Stimulated activated CD4-positive, alpha-beta T cell treated with anti-CD3 and anti-CD28 coated beads, Interleukin-2, amount 100 ng/mL, for 24 hours (primary cell): Measurements from ENCODE around the gene RPL36AL.
"Not testable (repeated sequence)": the region's sequence is repeated elsewhere in the genome, so short reads cannot be mapped to it uniquely, and the experiment has no call there.

ENCODE experiments used
- DNase-seq, 2 donors: peaks; one replicate each; pipeline ENCODE4 v3.0.0-alpha.2; 2020

The RPL36AL gene

GRCh38 chr14:49620182-49621113 is at the start of gene RPL36AL, which contains the start of gene MGAT2:
Gene RPL36AL, minus strand, starts transcription at chr14:49620626. Its CDS starts 1,522 bp downstream, at chr14:49619104.
Gene MGAT2, plus strand, starts transcription at chr14:49620799. Its CDS starts 470 bp downstream, at chr14:49621269.
- peak; percentile 94 to 95 for DNase-seq

DNA sequence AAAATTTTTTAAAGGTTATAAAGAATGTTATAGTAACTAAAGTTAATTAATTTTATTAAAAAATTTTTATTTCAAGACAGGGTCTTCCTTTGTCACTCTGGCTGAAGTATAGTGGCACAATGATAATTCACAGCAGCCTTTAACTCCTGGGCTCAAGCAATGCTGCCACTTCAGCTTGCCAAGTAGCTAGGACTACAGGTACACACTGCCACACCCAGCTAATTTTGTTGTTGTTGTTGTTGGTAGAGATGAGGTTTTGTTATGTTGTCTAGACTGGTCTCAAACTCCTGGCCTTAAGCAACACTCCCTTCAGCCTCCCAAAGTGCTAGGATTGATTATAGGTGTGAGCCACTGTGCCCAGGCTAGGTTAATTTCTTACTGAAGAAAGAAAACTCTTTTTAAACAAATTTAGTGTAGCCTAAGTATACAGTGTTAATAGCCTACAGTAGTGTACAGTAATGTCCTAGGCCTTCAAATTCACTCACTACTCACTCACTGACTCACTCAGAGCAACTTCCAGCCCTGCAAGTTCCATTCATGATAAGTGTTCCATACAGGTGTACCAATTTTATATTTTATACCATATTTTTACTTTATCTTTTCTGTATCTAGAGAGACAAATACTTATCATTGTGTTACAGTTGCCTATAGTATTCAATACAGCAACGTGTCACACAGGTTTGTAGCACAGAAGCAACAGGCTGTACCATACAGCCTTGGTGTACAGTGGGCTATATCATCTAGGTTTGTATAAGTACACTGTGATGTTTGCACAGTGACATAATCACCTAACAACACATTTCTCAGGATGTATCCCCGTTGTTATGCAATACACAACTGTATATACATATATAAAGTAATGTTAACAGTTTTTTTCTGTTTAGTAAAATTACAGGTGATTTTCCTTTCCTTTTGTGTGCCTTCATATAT is 39.4 kb upstream of the RPL36AL start:
- no peak for DNase-seq

GRCh38 chr14:49657500-49657899 is 37.1 kb upstream of the RPL36AL start:
- DNase-seq = not testable (repeated sequence)

- DNase-seq = no peak
Observed at GRCh38 chr14:49654511-49654910, 34.1 kb upstream of the RPL36AL start.

DNA sequence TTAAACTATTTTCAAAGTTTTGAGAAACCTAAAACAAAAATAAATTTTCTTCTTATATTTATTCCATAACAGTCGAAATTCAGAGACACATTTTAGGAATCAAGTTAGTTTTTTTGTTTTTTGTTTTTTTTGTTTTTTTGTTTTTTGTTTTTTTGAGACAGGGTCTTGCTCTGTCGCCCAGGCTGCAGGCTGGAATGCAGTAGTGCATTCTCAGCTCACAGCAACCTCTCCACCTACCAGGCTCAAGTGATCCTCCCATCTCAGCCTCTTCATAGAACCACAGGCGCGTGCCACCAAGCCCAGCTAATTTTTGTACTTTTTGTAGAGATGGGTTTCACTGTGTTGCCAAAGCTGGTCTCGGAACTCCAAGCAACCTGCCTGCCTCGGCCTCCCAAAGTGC is 33.1 kb upstream of the RPL36AL start:
- no peak for DNase-seq

DNA sequence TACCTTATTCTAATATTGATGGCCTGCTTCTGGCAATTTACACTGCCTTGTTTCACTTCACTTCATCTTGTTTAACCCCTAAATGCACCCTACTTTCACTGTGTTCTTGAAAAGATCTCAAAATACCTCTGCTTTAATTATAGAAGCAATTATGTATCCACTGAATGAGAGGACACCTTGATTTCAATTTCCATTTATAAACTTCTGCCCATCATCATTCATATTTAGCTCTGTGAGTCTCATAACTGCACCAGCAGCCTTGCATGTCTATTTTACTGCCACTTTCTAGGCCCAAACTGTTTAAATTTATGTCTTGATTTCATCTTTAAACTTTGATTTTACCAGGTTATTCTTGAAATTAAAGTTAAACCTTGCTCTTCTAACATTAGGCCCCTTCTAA is 21.7 kb upstream of the RPL36AL start:
- no peak for DNase-seq

DNA sequence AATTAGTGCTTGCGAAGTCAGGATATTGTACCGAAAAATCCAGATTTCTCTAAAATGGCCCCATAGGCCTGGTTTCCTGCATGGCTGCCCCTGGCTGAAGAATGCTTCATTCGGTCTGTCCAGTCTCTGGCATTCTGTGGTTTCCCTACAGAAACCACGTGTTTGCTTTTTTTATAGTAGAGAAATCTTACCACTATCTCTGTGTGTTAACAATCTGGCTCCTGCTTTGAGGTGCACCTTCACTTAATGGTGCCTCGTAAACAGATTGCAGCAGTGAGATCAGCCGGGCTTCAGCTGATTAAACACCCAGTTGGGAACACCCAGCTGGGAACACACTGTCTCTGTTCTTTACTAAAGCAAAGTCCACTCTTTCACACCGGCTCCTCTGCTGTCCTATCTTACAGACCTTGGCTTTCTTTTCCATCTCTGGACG is 21.3 kb upstream of the RPL36AL start:
- no peak for DNase-seq

- no peak for DNase-seq
Observed at GRCh38 chr14:49640540-49641417, 20.4 kb upstream of the RPL36AL start.

DNA sequence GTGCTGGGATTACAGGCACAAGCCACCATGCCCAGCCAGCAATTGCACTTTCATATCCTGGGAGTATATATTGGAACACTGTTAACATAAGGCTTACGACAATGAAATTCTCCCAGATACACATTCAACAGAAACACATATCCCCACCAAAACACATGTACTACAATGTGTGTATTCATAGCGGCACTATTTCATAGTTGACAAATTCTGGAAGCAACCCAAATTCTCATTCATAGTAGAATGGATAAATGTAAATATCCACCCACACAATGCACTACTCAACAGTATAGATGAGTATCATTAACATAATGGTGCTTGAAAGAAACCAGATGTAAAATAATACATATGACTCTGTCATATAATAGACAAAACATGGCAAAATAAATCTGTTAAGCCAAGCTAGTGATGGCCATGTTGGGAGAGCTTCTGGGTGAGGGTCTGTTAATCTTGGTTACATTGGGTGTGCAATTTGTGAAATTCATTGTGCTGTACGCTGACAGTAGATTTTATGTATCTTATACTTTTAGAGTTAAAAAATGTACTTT is 17.2 kb upstream of the RPL36AL start:
- DNase-seq = no peak

GRCh38 chr14:49636866-49637265 is 16.4 kb upstream of the RPL36AL start:
- no peak for DNase-seq

DNA sequence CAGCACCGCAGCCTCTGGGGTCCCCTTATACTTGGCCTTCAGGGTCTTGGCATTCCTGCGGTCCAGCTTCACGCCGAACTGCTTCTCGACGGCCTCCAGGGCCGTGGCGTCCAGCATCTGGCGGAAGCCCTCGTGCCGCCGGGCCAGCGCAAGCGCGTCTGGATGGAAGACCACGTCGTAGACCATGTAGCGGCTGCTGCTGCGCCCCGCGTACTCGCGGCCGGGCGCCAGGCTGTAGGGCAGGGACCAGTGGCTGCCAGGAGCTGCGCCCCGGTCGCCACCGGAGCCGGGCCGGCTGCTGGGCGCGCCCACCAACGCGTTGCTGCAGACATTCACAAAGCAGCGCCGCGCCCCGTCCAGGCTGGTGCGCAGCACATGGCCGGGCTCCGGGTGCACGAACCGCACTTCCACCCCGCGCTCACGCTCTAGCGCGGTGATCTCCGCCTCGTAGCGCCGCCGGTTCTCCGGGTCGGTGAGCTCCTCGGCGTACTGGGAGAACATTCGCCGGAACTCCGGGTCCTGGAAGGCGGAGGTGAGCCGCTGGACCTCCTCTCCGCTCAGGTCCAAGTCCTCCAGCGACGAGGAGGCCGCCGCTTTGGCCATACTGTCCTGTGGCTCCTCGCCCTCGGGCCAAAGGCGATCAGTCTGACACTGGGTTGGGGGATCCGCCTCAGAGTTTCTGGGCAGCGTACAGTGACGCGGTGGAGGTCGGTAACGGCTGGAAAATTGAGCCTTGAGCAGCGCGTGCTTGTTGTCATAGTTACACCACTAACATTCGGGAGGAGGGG is 14.3 kb upstream of the RPL36AL start, which contains the start of gene DNAAF2:
DNAAF2 (minus strand) TSS at position 698 of the 788 bp plus-strand sequence; CDS start at position 603, 95 bp downstream.
- DNase-seq = peak; percentile 57 to 64

- peak; percentile 95 to 96 for DNase-seq
Observed at GRCh38 chr14:49633640-49634546, 13.5 kb upstream of the RPL36AL start.

DNA sequence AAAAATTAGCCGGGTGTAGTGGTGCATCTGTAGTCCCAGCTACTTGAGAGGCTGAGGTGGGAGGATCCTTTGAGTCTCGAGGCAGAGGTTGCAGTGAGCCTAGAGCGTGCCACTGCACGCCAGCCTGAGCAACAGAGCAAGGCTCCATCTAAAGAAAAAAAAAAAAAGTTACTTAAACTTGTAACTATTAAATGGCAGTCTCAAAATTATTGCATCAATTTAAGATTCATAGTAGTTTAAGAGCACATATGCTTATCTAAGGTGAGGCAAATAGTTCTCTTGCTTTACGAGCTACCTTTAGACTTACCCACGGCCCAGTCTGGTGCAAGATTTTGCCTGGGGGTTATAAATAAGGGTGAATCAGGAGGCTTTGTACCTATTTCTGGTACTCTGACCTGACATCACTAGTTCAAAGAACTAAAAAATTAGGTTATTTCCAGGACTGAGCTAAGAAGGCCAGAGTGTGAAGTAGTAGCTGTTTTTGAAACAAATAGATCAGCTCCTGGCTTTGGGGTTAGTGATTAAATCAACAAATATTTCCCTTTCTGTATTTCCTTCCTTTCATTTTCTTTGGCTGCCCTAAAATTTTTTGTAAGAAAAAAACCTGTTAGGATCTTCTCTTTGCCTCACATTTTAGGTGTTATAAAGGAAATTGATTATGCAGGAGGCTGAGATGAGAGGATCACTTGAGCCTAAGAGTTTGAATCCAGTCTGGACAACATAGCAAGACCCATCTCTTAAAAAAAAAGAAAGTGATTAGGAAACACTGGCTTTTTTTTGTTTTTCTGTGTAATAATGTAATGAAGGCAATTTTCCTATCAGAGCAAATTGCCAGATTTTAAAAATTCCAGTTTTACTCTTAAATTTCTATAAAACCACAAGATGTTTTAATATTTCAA is 3.8 kb upstream of the RPL36AL start:
- no peak for DNase-seq

DNA sequence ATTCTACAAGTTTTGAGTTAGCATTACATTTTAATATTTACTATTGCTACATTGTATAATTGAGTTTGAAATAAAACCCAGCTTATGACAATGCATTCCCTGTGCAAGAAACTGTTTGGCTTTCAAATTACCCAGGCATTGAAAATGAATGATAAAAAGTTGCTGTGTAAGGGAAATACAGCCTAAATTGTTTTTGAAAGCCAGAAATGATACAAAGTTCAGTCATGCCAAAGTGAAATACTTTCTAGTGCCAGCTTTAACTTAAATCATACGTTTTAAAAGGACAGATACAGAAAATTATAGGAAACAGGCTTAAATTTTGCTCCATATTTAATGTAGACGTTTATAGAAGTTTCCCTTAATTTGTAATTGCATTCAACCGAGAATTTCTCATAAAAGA is 3.0 kb upstream of the RPL36AL start:
- DNase-seq = no peak

DNA sequence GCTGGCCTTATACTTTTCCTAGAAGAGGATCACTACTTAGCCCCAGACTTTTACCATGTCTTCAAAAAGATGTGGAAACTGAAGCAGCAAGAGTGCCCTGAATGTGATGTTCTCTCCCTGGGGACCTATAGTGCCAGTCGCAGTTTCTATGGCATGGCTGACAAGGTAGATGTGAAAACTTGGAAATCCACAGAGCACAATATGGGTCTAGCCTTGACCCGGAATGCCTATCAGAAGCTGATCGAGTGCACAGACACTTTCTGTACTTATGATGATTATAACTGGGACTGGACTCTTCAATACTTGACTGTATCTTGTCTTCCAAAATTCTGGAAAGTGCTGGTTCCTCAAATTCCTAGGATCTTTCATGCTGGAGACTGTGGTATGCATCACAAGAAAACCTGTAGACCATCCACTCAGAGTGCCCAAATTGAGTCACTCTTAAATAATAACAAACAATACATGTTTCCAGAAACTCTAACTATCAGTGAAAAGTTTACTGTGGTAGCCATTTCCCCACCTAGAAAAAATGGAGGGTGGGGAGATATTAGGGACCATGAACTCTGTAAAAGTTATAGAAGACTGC is 1.7 kb upstream of the RPL36AL start:
- no peak for DNase-seq

DNA sequence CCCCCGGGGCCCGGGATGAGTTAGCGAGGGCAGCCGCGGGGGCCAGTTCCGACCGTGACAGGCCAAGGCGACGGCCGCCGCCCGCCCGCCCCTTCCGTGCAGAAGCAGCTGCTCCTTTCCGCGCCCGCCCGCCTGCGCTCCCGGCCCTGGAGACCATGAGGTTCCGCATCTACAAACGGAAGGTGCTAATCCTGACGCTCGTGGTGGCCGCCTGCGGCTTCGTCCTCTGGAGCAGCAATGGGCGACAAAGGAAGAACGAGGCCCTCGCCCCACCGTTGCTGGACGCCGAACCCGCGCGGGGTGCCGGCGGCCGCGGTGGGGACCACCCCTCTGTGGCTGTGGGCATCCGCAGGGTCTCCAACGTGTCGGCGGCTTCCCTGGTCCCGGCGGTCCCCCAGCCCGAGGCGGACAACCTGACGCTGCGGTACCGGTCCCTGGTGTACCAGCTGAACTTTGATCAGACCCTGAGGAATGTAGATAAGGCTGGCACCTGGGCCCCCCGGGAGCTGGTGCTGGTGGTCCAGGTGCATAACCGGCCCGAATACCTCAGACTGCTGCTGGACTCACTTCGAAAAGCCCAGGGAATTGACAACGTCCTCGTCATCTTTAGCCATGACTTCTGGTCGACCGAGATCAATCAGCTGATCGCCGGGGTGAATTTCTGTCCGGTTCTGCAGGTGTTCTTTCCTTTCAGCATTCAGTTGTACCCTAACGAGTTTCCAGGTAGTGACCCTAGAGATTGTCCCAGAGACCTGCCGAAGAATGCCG is 872 bp upstream of the RPL36AL start:
- peak; percentile 64 to 70 for DNase-seq

DNA sequence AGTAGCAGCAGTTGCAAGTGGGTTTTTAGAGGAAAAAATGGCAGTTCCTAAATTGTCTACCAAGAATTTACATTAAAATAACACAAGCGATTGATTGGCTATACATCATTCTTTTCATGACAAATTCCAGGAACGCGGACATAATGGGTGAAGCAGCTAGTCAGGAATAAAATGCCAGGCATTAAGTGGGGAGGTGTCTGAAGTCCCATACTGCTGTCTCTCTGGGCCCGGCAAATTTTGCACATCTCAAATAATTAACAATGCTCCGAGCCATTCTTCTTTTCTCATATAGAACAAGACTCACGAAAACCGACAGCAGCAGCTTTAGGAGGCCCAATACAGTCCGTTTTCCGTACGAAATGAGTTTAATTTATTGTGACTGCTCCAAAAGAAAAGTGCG is 696 bp downstream of the RPL36AL start:
- no peak for DNase-seq

- DNase-seq = not testable (repeated sequence)
Observed at GRCh38 chr14:49619273-49619672, 1.2 kb downstream of the RPL36AL start.
